IPS-18c (cell line): ENCODE results near the gene KRTAP20-1.

Source experiments
- H3K4me3 ChIP-seq: 2 replicates; pipeline ENCODE4 v1.7.0; 2013; ENCODE audit warnings: low read depth, mild to moderate bottlenecking, low read length, moderate library complexity; ENCODE audit not compliant: insufficient read depth
- H3K9me3 ChIP-seq: one replicate; pipeline ENCODE4 v1.6.1; 2013; ENCODE audit warnings: mild to moderate bottlenecking, low read length, moderate library complexity; ENCODE audit not compliant: control insufficient read depth, insufficient read depth

The KRTAP20-1 gene, protein sequence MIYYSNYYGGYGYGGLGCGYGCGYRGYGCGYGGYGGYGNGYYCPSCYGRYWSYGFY

DNA sequence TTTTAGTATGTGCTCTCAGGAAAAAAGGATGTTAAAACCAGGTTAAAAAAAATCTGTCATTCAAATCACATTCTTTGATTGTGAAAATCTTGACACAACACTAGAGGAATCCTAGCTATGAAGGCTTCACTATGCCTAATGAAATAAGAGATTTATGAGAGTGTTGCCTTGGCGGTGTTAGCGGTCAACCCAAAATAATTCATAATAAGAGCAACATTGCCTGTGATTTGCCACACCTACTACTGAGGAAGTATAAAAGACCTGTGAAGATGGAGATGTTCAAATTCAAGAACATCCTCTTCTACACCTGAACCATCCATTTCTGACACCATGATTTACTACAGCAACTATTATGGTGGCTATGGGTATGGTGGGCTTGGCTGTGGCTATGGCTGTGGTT lies at the start of gene KRTAP20-1:
Gene KRTAP20-1 (plus strand): TSS at position 301 of the 400 bp plus-strand sequence. CDS start 30 bp downstream, at position 331.
- Histone ChIP-seq H3K9me3 (no peaks in the 10 kb centered on the region), H3K4me3 (no peak within 1 kb of the TSS)

DNA sequence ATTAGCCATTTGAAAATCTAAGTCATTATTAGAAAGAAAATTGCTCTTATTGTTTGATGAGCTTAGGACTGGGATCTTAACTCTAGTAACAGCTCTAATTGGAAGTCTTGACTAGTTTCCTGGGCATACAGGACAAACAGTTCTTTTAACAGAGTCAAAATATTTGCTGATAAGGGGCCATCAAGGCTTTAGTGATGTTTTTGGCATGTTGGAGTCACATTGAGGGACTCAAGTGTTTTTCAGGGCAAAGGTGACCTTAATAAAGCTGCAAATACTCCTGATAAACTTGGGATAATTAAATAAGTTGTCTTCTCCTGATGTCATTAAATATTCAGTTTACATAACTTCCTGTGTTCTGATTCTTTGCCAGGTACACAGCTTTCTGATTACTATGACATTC lies 48.6 kb upstream of the KRTAP20-1 start:
- H3K9me3 ChIP-seq: no peaks in the 10 kb centered on the region
- H3K4me3 ChIP-seq: no peak overlapping the region

DNA sequence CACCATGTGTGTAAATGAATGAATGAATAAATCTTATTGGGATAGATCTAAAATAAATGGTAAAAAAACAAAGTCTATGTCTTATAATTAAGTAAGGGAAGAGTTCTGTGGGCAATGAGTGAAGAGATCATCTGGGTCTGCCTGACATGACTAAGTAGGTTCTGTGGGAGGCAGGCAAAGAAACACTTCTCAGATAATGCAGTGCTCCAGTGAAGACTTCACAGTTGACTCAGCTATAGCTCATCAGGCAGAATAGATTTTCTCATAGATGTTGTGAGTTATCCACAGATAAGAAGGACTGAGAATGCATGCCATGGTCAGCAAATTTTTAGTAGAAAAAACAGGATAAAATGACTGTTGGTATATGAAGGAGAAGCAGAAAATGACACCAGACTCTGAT lies 38.5 kb upstream of the KRTAP20-1 start:
- Histone ChIP-seq H3K4me3 (no peak overlapping the region), H3K9me3 (no peaks in the 10 kb centered on the region)

DNA sequence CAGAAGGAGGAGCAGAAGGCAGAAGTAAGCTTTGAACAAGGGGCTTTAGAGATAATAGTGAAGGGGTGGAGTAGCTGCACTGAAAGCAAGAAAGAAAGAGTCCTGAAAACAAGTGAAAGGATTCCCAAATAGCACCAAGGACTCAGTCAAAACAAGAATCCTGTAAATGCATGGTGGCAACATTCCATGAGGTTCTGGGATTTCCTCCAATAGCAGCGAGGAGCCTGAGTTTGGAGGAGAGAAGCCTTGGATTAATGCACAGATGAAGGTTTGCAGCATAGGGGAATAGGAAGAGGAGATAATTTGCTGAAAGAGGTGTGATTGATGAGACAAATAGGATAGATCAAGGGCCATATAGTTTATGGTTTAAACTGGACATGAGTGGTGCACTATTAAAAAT lies 36.9 kb upstream of the KRTAP20-1 start:
- H3K4me3 ChIP-seq: no peak overlapping the region
- H3K9me3 ChIP-seq: no peaks in the 10 kb centered on the region

DNA sequence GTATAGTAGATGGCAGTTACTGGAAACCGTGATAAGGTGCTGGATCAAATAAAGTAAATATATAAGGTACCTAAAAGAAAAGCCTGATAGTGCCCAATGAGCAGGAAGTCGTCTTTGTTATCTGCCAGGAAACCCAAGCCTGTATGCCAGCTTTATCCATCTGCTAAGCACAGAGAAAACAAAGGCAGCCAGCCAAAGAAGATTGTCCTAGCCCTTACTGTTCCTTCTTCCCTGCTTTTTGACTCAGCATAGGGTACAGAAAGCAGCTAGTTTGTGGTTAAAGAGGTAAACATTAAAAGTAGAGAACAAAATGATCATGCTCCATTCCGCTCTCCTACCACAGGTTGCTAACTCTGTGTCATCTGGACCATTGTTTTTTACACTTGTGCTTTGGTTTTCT lies 36.1 kb upstream of the KRTAP20-1 start:
- H3K4me3 ChIP-seq: no peak overlapping the region
- no peaks in the 10 kb centered on the region for H3K9me3 ChIP-seq

DNA sequence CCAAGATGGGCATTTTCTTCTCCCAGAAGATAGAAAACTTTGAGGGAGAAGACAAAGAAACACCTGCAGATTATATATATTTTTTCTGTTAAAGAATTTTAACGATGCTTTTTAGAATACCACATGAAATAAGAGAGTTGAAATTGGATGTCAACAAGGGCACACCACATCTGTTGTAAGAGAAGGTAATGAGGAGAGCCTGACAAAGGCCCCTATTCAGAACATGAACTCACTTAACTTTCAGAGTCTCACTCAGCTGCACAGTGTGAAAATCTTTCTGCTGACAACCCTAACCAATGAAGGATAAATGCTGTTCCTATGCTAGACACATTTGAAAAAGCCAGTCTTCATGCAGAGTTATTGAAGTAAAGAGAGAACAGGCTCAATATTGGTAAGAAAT lies 33.4 kb upstream of the KRTAP20-1 start:
- no peak overlapping the region for H3K4me3 ChIP-seq
- no peaks in the 10 kb centered on the region for H3K9me3 ChIP-seq

DNA sequence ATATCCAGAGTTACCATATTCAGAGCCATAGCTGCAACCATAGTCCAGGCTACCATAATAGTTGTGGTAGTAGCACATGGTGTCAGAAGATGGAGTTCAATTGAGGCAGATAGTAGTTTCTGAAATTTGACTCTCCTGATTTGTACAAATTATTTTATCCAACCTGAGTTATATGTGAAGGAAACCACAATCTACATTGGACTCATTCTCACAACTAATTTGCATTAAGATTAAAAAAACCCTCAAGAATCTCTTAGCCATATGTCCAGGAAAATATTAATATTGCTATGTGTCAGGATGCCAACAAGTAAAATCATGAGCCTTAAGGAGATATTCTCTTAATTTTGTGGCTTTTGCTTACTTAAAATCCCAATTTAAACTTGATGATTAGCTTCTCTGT lies 25.9 kb upstream of the KRTAP20-1 start, which contains the start of gene KRTAP22-2:
Gene KRTAP22-2 (minus strand): TSS at position 101 of the 400 bp plus-strand sequence.
- H3K9me3 ChIP-seq: no peaks in the 10 kb centered on the region
- no peak within 1 kb of the TSS for H3K4me3 ChIP-seq

DNA sequence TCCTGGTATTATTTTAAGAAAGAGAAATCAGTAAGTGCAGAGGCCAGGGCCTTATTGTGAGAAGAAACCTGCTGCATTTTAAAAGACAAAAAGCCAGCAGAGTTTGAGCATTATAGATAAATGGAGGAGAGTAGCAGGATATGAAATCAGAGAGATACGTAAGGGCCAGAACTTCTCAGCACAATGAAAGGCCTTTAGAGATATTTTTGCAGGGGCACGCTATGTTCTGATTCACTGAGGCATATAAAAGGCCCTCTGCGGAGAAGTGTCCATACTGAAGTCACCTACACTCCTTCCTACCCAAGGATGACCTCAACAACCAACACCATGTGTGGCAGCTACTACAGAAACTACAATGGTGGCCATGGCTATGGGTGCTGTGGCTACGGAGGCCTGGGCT lies 24.1 kb upstream of the KRTAP20-1 start, which contains the start of gene KRTAP6-3:
Gene KRTAP6-3 (plus strand): TSS at position 301 of the 400 bp plus-strand sequence. CDS start 6 bp downstream, at position 307.
- H3K4me3 ChIP-seq: no peak within 1 kb of the TSS
- no peaks in the 10 kb centered on the region for H3K9me3 ChIP-seq

DNA sequence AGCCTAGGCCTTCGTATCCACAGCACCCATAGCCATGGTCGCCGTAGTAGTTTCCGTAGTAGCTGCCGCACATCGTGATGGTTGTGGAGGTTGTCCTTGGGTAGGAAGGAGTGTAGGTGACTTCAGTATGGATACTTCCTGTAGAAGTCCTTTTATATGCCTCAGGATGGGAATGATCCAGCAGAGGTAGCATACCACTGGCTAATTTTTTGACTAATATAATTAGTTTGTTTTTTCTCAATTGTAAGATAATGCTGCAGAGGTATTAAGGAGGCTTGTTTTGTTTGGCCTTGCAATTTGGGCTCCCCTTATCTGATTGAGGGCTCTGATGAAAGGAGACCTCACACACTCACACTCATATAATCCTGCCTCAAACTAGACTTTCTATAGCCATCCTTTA lies 17.4 kb upstream of the KRTAP20-1 start, which contains the start of gene KRTAP6-2:
Gene KRTAP6-2 (minus strand): TSS at position 101 of the 400 bp plus-strand sequence. CDS start 28 bp downstream, at position 73.
- no peaks in the 10 kb centered on the region for H3K9me3 ChIP-seq

DNA sequence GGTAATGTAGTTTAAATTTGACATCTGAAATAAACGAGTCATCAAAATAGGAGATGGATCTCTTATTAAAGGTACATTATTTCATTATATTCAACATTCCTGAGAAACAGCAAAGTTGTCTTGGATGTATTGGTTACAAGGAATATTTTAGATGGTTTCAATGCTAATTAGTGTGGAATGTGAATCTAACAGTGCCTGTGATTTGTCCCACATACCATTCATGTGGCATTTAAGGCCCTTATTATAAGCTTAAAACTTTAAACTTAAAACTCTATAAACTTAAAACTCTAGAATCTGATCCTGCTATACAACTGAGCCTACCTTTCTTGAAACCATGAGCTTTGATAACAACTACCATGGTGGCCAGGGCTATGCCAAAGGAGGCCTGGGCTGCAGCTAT lies 15.4 kb upstream of the KRTAP20-1 start, which contains the start of gene KRTAP22-1:
Gene KRTAP22-1 (plus strand): TSS at position 301 of the 400 bp plus-strand sequence.
- H3K4me3 ChIP-seq: no peak within 1 kb of the TSS
- H3K9me3 ChIP-seq: no peaks in the 10 kb centered on the region

More for the DNA sequence above, 17.4 kb upstream of the KRTAP20-1 start, which contains the start of gene KRTAP6-2:
- no peak within 1 kb of the TSS for H3K4me3 ChIP-seq

DNA sequence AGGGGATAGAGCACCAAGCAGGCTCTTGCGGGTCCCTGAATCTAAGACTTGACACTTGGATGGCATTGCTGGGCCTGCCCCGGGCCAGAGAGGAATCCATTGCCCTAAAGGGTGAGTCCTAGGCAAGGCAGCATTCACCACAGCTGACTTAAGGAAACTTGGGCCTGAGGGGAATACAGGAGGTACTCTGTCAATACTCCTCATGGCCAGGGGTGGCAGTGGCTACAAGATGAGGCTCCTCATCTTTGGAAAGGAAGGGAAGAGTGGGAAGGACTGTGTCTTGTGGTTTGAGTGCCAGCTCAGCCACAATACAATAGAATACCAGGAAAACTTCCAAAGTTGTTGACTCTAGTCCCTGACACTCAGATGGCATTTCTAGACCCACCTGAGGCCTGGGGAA lies 10.3 kb upstream of the KRTAP20-1 start:
- Histone ChIP-seq H3K4me3 (no peak overlapping the region), H3K9me3 (no peaks in the 10 kb centered on the region)

DNA sequence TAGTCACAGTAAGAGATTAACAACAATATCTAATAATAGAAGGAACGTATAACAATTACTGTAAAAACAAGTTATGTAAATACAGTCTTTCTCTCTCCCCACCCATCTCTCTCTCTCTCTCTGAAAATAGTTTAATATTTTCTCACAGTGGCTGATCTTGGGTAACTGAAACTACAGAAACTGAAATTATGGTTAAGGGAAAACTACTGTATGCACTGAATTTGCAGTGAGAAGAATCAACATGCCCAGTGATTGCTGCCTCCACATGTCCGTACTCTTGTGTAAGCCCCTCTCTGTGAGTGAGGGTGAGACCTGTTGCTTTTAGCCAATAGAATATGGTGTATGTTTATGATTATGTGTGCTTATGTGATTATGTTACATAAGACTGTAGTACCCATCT lies 4.1 kb upstream of the KRTAP20-1 start:
- Histone ChIP-seq H3K9me3 (no peaks in the 10 kb centered on the region), H3K4me3 (no peak overlapping the region)

DNA sequence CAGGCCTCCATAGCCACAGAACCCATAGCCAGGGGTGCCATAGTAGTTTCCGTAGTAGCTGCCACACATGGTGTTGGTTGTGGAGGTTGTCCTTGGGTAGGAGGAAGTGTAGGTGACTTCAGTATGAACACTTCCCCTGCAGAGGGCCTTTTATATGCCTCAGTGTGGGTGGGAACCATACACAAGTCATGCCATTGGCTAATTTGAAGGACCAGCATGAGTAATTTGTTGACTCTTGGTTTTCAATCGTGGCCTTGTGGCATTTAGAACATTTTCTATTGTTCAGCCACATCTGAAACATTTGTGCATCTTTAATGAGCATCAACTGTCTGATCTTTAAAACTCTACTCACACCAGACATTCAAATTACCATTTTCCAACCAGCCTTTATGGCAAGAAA lies 2.4 kb upstream of the KRTAP20-1 start, which contains the start of gene KRTAP6-1:
Gene KRTAP6-1 (minus strand): TSS at position 95 of the 400 bp plus-strand sequence. CDS start 26 bp downstream, at position 69.
- H3K4me3 ChIP-seq: no peak within 1 kb of the TSS
- no peaks in the 10 kb centered on the region for H3K9me3 ChIP-seq

DNA sequence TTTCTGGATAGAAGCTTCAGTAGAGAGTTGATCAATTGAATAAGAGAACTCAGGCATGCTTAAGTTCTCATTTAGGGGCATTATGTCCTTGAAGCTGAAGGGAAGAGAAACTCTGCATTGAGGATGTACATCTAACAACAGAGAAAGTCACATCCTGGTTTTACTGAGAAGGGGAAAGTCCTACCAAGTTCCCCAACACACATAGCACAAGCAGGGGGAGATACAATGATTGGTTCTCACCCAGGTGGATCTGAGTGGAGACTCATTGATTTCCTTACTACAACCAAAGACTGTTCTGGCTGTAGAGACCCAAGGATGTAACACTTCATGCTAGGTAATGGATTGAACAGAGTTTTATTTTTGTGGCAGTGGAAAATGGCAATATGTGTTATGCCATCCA lies 1.0 kb upstream of the KRTAP20-1 start:
- Histone ChIP-seq H3K4me3 (no peak overlapping the region), H3K9me3 (no peaks in the 10 kb centered on the region)

DNA sequence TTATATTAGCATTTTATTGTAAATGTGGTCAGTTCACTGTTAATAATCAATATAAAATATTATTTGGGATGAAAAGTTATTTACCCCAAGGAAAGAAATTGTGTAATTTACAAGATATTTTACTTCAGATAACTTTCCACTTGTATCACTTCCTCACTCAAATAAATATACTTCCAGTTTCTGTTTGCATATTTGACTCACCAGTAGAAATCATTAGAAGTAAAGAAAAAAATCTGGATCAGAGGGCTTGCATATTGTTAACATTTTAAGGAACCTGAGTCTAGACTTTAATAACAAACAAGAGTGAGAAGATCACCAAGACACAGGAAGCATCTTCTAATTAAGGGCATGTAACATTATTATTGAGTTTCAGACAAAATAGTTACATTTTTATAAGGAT lies 3.9 kb downstream of the KRTAP20-1 start:
- Histone ChIP-seq H3K4me3 (no peak overlapping the region), H3K9me3 (peaks cover 7% of the 10 kb centered on the region)

DNA sequence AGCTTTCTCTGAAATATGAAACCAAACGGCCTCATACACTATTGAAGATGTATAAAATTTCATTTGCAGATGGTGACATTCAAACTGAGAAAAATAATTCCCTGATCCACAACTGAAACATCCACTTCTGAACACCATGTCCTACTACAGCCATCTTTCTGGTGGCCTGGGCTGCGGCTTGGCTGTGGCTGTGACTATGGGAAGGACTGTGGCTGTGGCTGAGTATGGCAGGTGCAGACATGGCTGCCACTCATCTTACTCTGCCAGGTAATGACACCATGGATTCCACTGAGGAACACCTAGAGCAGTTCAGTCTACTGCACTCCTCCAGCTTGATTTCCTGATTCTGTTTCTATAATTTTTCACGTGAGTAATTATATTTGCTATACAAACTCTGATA lies 4.3 kb downstream of the KRTAP20-1 start, which contains the start of gene KRTAP20-4:
Gene KRTAP20-4 (plus strand): TSS at position 106 of the 400 bp plus-strand sequence.
- peaks cover 7% of the 10 kb centered on the region for H3K9me3 ChIP-seq
- no peak within 1 kb of the TSS for H3K4me3 ChIP-seq

DNA sequence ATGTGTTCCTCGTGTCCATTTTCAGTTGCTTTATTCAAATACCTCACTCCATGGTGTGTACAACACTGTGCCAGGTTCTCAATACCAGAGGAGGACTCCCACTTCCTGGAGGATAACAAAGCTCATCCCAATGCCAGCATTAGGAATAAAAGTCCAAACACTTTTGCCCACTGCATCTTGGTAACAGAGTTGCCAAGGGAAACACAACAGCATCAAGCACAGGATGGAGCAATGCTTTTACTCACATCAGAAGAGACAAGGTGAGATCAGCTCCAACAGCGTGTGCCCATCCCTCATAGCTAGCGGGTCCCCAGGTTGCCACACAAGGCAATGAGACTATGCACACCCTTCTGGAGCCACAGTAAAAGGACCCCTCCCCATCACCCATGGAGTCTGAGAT lies 7.1 kb downstream of the KRTAP20-1 start:
- H3K4me3 ChIP-seq: no peak overlapping the region
- H3K9me3 ChIP-seq: peaks cover 7% of the 10 kb centered on the region

DNA sequence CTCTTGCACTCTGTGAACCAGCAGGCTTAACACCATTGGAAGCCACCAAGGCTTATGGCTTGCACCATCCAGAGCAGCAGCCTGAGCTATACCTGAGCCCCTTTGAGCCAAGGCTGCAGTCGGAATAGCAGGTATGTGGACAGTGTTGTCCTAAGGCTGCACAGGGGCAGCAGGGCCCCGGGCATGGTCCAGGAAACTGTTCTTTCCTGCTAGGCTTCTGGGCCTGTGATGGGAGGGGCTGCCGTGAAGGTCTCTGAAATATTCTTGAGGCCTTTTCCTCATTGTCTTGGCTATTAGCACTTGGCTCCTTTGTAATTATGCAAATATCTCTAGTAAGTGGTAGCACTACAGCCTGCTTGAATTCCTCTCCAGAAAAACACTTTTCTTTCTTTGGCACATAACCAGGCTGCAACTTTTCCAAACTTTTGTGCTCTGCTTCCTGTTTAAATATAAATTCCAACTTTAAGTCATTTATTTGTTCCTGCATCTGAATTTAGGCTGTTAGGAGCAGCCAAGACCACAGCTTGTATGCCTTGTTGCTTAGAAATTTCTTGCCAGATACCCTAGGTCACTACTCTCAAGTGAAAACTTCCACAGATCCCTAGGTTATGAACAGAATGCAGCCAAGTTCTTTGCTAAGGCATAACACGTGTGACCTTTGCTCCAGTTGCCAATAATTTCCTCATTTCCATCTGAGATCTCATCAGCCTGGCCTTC lies 9.4 kb downstream of the KRTAP20-1 start:
- H3K9me3 ChIP-seq: peaks cover 7% of the 10 kb centered on the region
- H3K4me3 ChIP-seq: no peak overlapping the region
